Mesenchymal stem cell (in vitro differentiated cells and primary cell): ENCODE results near the gene ZNF90.
"Not testable (repeated sequence)": the region's sequence is repeated elsewhere in the genome, so short reads cannot be mapped to it uniquely, and the experiment has no call there.

ENCODE experiments used
- DNase-seq: peaks from one replicate; pipeline ENCODE4 v3.0.0-alpha.2; 2013
- H2AFZ ChIP-seq: one replicate; pipeline ENCODE4 v1.6.1; 2013; ENCODE audit warnings: low read depth, mild to moderate bottlenecking, control low read depth, inconsistent platforms, low read length, moderate library complexity
- H2AK5ac ChIP-seq: 2 replicates; pipeline ENCODE4 v1.6.1; 2013; ENCODE audit warnings: low read length, moderate library complexity, mild to moderate bottlenecking, inconsistent platforms; ENCODE audit not compliant: severe bottlenecking
- H2BK120ac ChIP-seq: one replicate; pipeline ENCODE4 v1.6.1; 2013; ENCODE audit warnings: low read depth, mild to moderate bottlenecking, inconsistent platforms, low read length, moderate library complexity
- H2BK12ac ChIP-seq, 2 experiments: one replicate each; pipeline ENCODE4 v1.6.1; 2013; ENCODE audit warnings: inconsistent platforms in 2 of 2, low read length in 2 of 2, mild to moderate bottlenecking in 2 of 2, moderate library complexity in 2 of 2, control low read depth in 1 of 2
- H2BK15ac ChIP-seq: one replicate; pipeline ENCODE4 v1.6.1; 2013; ENCODE audit warnings: mild to moderate bottlenecking, low read depth, inconsistent platforms; ENCODE audit not compliant: poor library complexity, severe bottlenecking
- H2BK5ac ChIP-seq: 2 replicates; pipeline ENCODE4 v1.6.1; 2013; ENCODE audit warnings: low read depth, mild to moderate bottlenecking, low read length, control low read depth, inconsistent platforms; ENCODE audit not compliant: poor library complexity, severe bottlenecking
- H3K14ac ChIP-seq, 2 experiments: one replicate each; pipeline ENCODE4 v1.6.1; 2013; ENCODE audit warnings: inconsistent platforms in 2 of 2, low read length in 2 of 2, control low read depth in 1 of 2, mild to moderate bottlenecking in 1 of 2, moderate library complexity in 1 of 2
- H3K18ac ChIP-seq, 2 experiments: one replicate each; pipeline ENCODE4 v1.6.1; 2013; ENCODE audit warnings: inconsistent platforms in 2 of 2, low read length in 2 of 2, control low read depth in 1 of 2, low read depth in 1 of 2, mild to moderate bottlenecking in 1 of 2
- H3K23ac ChIP-seq, 2 experiments: one replicate each; pipeline ENCODE4 v1.6.1; 2013; ENCODE audit warnings: inconsistent platforms in 2 of 2, low read length in 2 of 2, mild to moderate bottlenecking in 2 of 2, moderate library complexity in 2 of 2, control low read depth in 1 of 2
- H3K27ac ChIP-seq: 2 replicates; pipeline ENCODE4 v1.5.1; 2013; ENCODE audit warnings: mild to moderate bottlenecking, moderate library complexity, low read length, control low read depth, inconsistent platforms; ENCODE audit not compliant: poor library complexity, severe bottlenecking
- H3K27me3 ChIP-seq, 2 experiments: 2 replicates each; pipeline versions ENCODE4 v1.6.1 to v1.7.0; 2013; ENCODE audit warnings: low read length in 2 of 2, mild to moderate bottlenecking in 2 of 2, moderate library complexity in 2 of 2, control low read depth in 1 of 2, inconsistent platforms in 1 of 2; ENCODE audit not compliant: control insufficient read depth in 1 of 2, insufficient read depth in 1 of 2
- H3K36me3 ChIP-seq, 2 experiments: 2 replicates each; pipeline versions ENCODE4 v1.6.1 to v1.7.0; 2013; ENCODE audit warnings: low read length in 2 of 2, control low read depth in 1 of 2, inconsistent platforms in 1 of 2, low read depth in 1 of 2, mild to moderate bottlenecking in 1 of 2; ENCODE audit not compliant: insufficient read depth in 2 of 2, control insufficient read depth in 1 of 2
- H3K4ac ChIP-seq, 2 experiments: one replicate each; pipeline ENCODE4 v1.6.1; 2013; ENCODE audit warnings: inconsistent platforms in 2 of 2, low read length in 2 of 2, mild to moderate bottlenecking in 2 of 2, moderate library complexity in 2 of 2, control low read depth in 1 of 2, low read depth in 1 of 2
- H3K4me1 ChIP-seq: 2 replicates; pipeline ENCODE4 v1.6.1; 2013; ENCODE audit warnings: low read depth, low read length, control low read depth; ENCODE audit not compliant: control insufficient read depth, insufficient read depth
- H3K4me2 ChIP-seq: 2 replicates; pipeline ENCODE4 v1.6.1; 2013; ENCODE audit warnings: low read length, mild to moderate bottlenecking, inconsistent platforms; ENCODE audit not compliant: poor library complexity, severe bottlenecking
- H3K4me3 ChIP-seq, 2 experiments: 2 replicates each; pipeline versions ENCODE4 v1.5.1 to v1.7.0; 2013; ENCODE audit warnings: low read length in 2 of 2, mild to moderate bottlenecking in 2 of 2, control low read depth in 1 of 2, low read depth in 1 of 2; ENCODE audit not compliant: insufficient read depth in 1 of 2
- H3K79me1 ChIP-seq: replicated peaks from 2 replicates; pipeline ENCODE4 v1.6.1; 2013; ENCODE audit warnings: mild to moderate bottlenecking, control low read depth, low read length, inconsistent platforms; ENCODE audit not compliant: poor library complexity, severe bottlenecking
- H3K9ac ChIP-seq: 2 replicates; pipeline ENCODE4 v1.7.0; 2013; ENCODE audit warnings: mild to moderate bottlenecking, low read length, moderate library complexity
- H3K9me3 ChIP-seq: 2 replicates; pipeline ENCODE4 v1.7.0; 2013; ENCODE audit warnings: mild to moderate bottlenecking, low read length; ENCODE audit not compliant: control insufficient read depth
- H4K8ac ChIP-seq: one replicate; pipeline ENCODE4 v1.6.1; 2013; ENCODE audit warnings: inconsistent platforms, mild to moderate bottlenecking, low read length, moderate library complexity
- H4K91ac ChIP-seq: one replicate; pipeline ENCODE4 v1.6.1; 2013; ENCODE audit warnings: mild to moderate bottlenecking, low read length, inconsistent platforms
- WGBS: methylation state at CpG from one replicate; pipeline ENCODE4 v1.1.7; 2013; ENCODE audit warnings: mixed read lengths; 5-methylcytosine and 5-hydroxymethylcytosine counted together

Gene ZNF90

DNA sequence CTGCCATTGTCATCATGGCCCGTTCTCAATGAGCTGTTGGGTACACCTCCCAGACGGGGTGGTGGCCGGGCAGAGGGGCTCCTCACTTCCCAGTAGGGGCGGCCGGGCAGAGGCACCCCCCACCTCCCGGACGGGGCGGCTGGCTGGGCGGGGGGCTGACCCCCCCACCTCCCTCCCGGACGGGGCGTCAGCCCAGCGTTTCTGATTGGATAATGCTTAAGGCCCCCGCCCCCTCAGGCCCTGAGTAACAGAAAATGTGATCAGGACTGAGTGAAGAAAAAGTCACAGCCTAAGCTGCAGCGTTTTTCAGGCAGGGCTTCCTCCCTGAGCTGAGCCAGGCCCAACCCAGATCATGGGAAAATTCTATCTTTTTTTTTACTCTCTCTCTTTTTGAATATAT is 74.7 kb downstream of the ZNF90 start:
- not testable (repeated sequence) for H3K79me1 ChIP-seq, H3K9ac ChIP-seq, H3K4me3 ChIP-seq, H2BK15ac ChIP-seq, H4K8ac ChIP-seq, H2BK12ac ChIP-seq, H3K18ac ChIP-seq, H4K91ac ChIP-seq, H3K4me1 ChIP-seq, H2AFZ ChIP-seq, H3K4me2 ChIP-seq, H3K36me3 ChIP-seq, H2AK5ac ChIP-seq, H3K27ac ChIP-seq, H3K4ac ChIP-seq, H3K23ac ChIP-seq, H3K14ac ChIP-seq, H2BK5ac ChIP-seq, DNase-seq, H2BK120ac ChIP-seq, H3K27me3 ChIP-seq
- WGBS: 13% methylated on average over 10 of the region's 15 CpGs
- peaks cover 13% of the 10 kb centered on the region for H3K9me3 ChIP-seq

GRCh38 chr19:20153281-20153680 is 75.5 kb downstream of the ZNF90 start:
- Histone ChIP-seq H3K9ac (no peak overlapping the region), H2BK12ac (no peak overlapping the region), H3K18ac (no peak overlapping the region), H3K36me3 (no peaks in the 10 kb centered on the region), H3K27ac (no peak overlapping the region), H2AK5ac (no peak overlapping the region), H3K4me2 (no peak overlapping the region), H3K4me1 (no peaks in the 10 kb centered on the region), H4K91ac (no peak overlapping the region), H3K4ac (no peak overlapping the region), H4K8ac (no peak overlapping the region), H2BK15ac (no peak overlapping the region), H3K9me3 (peaks cover 9% of the 10 kb centered on the region), H3K27me3 (no peaks in the 10 kb centered on the region), H2BK5ac (no peak overlapping the region), H3K4me3 (no peak overlapping the region), H2AFZ (no peak overlapping the region), H3K79me1 (no peaks in the 10 kb centered on the region), H3K14ac (no peak overlapping the region), H3K23ac (no peak overlapping the region), H2BK120ac (no peak overlapping the region)
- DNase-seq: no peak
- WGBS: 82% methylated on average over 3 of the region's 4 CpGs

GRCh38 chr19:20154636-20155035 is 76.8 kb downstream of the ZNF90 start:
- Histone ChIP-seq H3K4ac (no peak overlapping the region), H3K79me1 (no peaks in the 10 kb centered on the region), H3K4me3 (no peak overlapping the region), H2BK5ac (no peak overlapping the region), H3K4me1 (no peaks in the 10 kb centered on the region), H2BK12ac (no peak overlapping the region), H3K36me3 (no peaks in the 10 kb centered on the region), H2AFZ (no peak overlapping the region), H2AK5ac (no peak overlapping the region), H3K9me3 (peaks cover 9% of the 10 kb centered on the region), H3K18ac (no peak overlapping the region), H2BK15ac (no peak overlapping the region), H3K14ac (no peak overlapping the region), H3K27ac (no peak overlapping the region), H3K27me3 (no peaks in the 10 kb centered on the region), H4K8ac (no peak overlapping the region), H2BK120ac (no peak overlapping the region), H4K91ac (no peak overlapping the region), H3K9ac (no peak overlapping the region), H3K4me2 (no peak overlapping the region), H3K23ac (no peak overlapping the region)
- DNase-seq: no peak
- WGBS: 86% methylated on average over 4 of the region's 4 CpGs

GRCh38 chr19:20162821-20163220 is 85.0 kb downstream of the ZNF90 start:
- Histone ChIP-seq H3K4me2 (no peak overlapping the region), H2BK5ac (no peak overlapping the region), H2BK12ac (no peak overlapping the region), H3K9me3 (peaks cover 17% of the 10 kb centered on the region), H4K8ac (no peak overlapping the region), H2AK5ac (no peak overlapping the region), H2BK120ac (no peak overlapping the region), H3K18ac (no peak overlapping the region), H3K14ac (no peak overlapping the region), H3K27ac (no peak overlapping the region), H3K36me3 (no peaks in the 10 kb centered on the region), H3K23ac (no peak overlapping the region), H3K9ac (no peak overlapping the region), H4K91ac (no peak overlapping the region), H2BK15ac (no peak overlapping the region), H3K4me3 (no peak overlapping the region), H3K4me1 (no peaks in the 10 kb centered on the region), H3K79me1 (no peaks in the 10 kb centered on the region), H3K27me3 (no peaks in the 10 kb centered on the region), H2AFZ (no peak overlapping the region), H3K4ac (no peak overlapping the region)
- WGBS: 63% methylated on average over 3 of the region's 3 CpGs
- DNase-seq: no peak
